ENCODE data around the gene PDP2. TPM values are rescaled to one million over a fixed set of nuclear protein-coding genes. Genes with fewer than 3 reads are reported as not detected.

PDP2 gene
- total RNA-seq, 1 experiment from 2014 or later: 21.5 TPM

- no peak for TF ChIP-seq CTCF (IDR thresholded peaks at IDR 0.05; ENCODE audit: unreplicated experiment)
- peaks cover 54% of the 10 kb centered on the region for H3K36me3 Mint-ChIP-seq (ENCODE audit: insufficient read depth, unreplicated experiment)
- H3K27me3 Mint-ChIP-seq (ENCODE audit: insufficient read depth, unreplicated experiment): no peaks in the 10 kb centered on the region
- intact Hi-C loops (cut with micrococcal nuclease): no loop called here
- no peak overlapping the region for H3K4me3 Mint-ChIP-seq (ENCODE audit: unreplicated experiment)
- peaks cover 15% of the 10 kb centered on the region for H3K4me1 Mint-ChIP-seq (ENCODE audit: insufficient read depth, unreplicated experiment)
- CTCF ChIA-PET: interaction anchor here (0.6 to 2.7 kb wide), 2 partner anchors 9 to 75 kb away, joined by 5 to 17 read pairs; no protein-coding TSS in a partner anchor
- DNase-seq (ENCODE audit: unreplicated experiment): no peak
- POLR2A ChIA-PET: interaction anchor here (0.7 to 1.3 kb wide), 2 partner anchors 13 to 47 kb away, joined by 3 read pairs; no protein-coding TSS in a partner anchor
- BruUV-seq (replicated peaks): no TSS peak
- no peaks in the 10 kb centered on the region for H3K9me3 Mint-ChIP-seq (ENCODE audit: unreplicated experiment)
- peak overlapping the region; percentile 22 for H3K27ac Mint-ChIP-seq (ENCODE audit: low read depth, unreplicated experiment)
These were observed 6.6 kb downstream of the PDP2 start for GRCh38 chr16:66886914-66887313.

GRCh38 chr16:66888647-66889615 lies 8.6 kb downstream of the PDP2 start:
- CTCF ChIA-PET: interaction anchor here (0.5 to 2.4 kb wide), 3 partner anchors 40 to 577 kb away, joined by 3 to 8 read pairs (median 5); no protein-coding TSS in a partner anchor
- DNase-seq (ENCODE audit: unreplicated experiment): no peak
- Mint-ChIP-seq H3K9me3 (ENCODE audit: unreplicated experiment) (no peaks in the 10 kb centered on the region), H3K4me3 (ENCODE audit: unreplicated experiment) (no peak overlapping the region), H3K36me3 (ENCODE audit: insufficient read depth, unreplicated experiment) (peaks cover 54% of the 10 kb centered on the region), H3K27ac (ENCODE audit: low read depth, unreplicated experiment) (peak overlapping the region; percentile 46), H3K4me1 (ENCODE audit: insufficient read depth, unreplicated experiment) (peaks cover 15% of the 10 kb centered on the region), H3K27me3 (ENCODE audit: insufficient read depth, unreplicated experiment) (no peaks in the 10 kb centered on the region)
- intact Hi-C loops (cut with micrococcal nuclease): no loop called here
- TF ChIP-seq CTCF (IDR thresholded peaks at IDR 0.05; ENCODE audit: unreplicated experiment): no peak
- no TSS peak for BruUV-seq (replicated peaks)
- POLR2A ChIA-PET: interaction anchor here (0.9 to 5.2 kb wide), 3 partner anchors 8 to 39 kb away, joined by 3 to 25 read pairs (median 3); partner anchors contain the start of gene PDP2

- CTCF ChIA-PET: interaction anchor here (0.5 to 2.4 kb wide), 6 partner anchors 39 to 708 kb away, joined by 3 to 8 read pairs (median 4); no protein-coding TSS in a partner anchor
- no peak overlapping the region for H3K27ac Mint-ChIP-seq (ENCODE audit: low read depth, unreplicated experiment)
These were observed 9.3 kb downstream of the PDP2 start for GRCh38 chr16:66889622-66890021.

More at GRCh38 chr16:66889622-66890021, 9.3 kb downstream of the PDP2 start:
- Mint-ChIP-seq H3K36me3 (ENCODE audit: insufficient read depth, unreplicated experiment) (peaks cover 47% of the 10 kb centered on the region), H3K4me3 (ENCODE audit: unreplicated experiment) (no peak overlapping the region), H3K4me1 (ENCODE audit: insufficient read depth, unreplicated experiment) (peaks cover 15% of the 10 kb centered on the region), H3K27me3 (ENCODE audit: insufficient read depth, unreplicated experiment) (no peaks in the 10 kb centered on the region), H3K9me3 (ENCODE audit: unreplicated experiment) (no peaks in the 10 kb centered on the region)
- no peak for DNase-seq (ENCODE audit: unreplicated experiment)
- no TSS peak for BruUV-seq (replicated peaks)
- POLR2A ChIA-PET: interaction anchor here (0.6 to 5.2 kb wide), 4 partner anchors 8 to 977 kb away, joined by 3 to 25 read pairs (median 3); partner anchors contain the start of gene PDP2
- intact Hi-C loops (cut with micrococcal nuclease): no loop called here
- no peak for TF ChIP-seq CTCF (IDR thresholded peaks at IDR 0.05; ENCODE audit: unreplicated experiment)

Measured in MCF 10A (cell line).